B cell (primary cell): ENCODE measurements around the gene RCN2. TPM values are rescaled to one million over a fixed set of nuclear protein-coding genes. Genes with fewer than 3 reads are reported as not detected.
"Not testable (repeated sequence)": the region's sequence is repeated elsewhere in the genome, so short reads cannot be mapped to it uniquely, and the experiment has no call there.

ENCODE experiments used
- ATAC-seq: fragments of 200-7000 bp; cut with Tn5 transposase; one replicate; pipeline ENCODE4 v1.10.0; 2021; ENCODE audit warnings: low read depth, mild to moderate bottlenecking, moderate number of reproducible peaks, moderate library complexity
- CTCF ChIA-PET: fragments of 350-600 bp; sonication (Branson Sonifier 250); formaldehyde crosslinking; loops from one replicate; lab custom pipeline; 2021; ENCODE audit warnings: antibody characterized with exemption, inconsistent platforms; lab: Charles Lee
- POLR2A ChIA-PET: fragments of 350-600 bp; sonication (Branson Sonifier 250); formaldehyde crosslinking; loops from one replicate; lab custom pipeline; 2021; ENCODE audit warnings: antibody characterized with exemption; lab: Charles Lee
- DNase-seq: peaks from one replicate; pipeline ENCODE4 v3.0.0; 2013
- H2AFZ ChIP-seq: 2 replicates; pipeline ENCODE4 v1.6.1; 2012; ENCODE audit warnings: mild to moderate bottlenecking, low read depth, low read length; ENCODE audit not compliant: insufficient read depth, poor library complexity, severe bottlenecking
- H3K27ac ChIP-seq, 2 donors: 1 replicate in 1 of 2; 2 replicates in 1 of 2; pipeline ENCODE4 v1.5.1; 2012 to 2013; ENCODE audit warnings: low read length in 2 of 2, mild to moderate bottlenecking in 2 of 2, moderate library complexity in 1 of 2
- H3K27me3 ChIP-seq, 4 experiments: fragments of 200-600 bp in 1 of 4; sonication (generic) in 1 of 4; replicated peaks in 1 of 4; 1 replicate in 2 of 4; 2 replicates in 2 of 4; pipeline versions ENCODE4 v1.6.1 to v1.7.0; 2013 to 2016; ENCODE audit warnings: low read length in 3 of 4, mild to moderate bottlenecking in 2 of 4, mixed read lengths in 1 of 4, moderate library complexity in 1 of 4; ENCODE audit not compliant: insufficient read depth in 4 of 4, control insufficient read depth in 3 of 4; ENCODE audit errors: control extremely low read depth in 1 of 4
- H3K36me3 ChIP-seq, 2 experiments: replicated peaks in 1 of 2; 1 replicate in 1 of 2; 2 replicates in 1 of 2; pipeline versions ENCODE4 v1.6.1 to v1.7.1; 2013; ENCODE audit warnings: low read length in 1 of 2; ENCODE audit not compliant: insufficient read depth in 2 of 2, control insufficient read depth in 1 of 2; ENCODE audit errors: control extremely low read depth in 1 of 2, extremely low read depth in 1 of 2
- H3K4me1 ChIP-seq, 2 donors: fragments of 200-600 bp in 1 of 2; sonication (generic) in 1 of 2; 1 replicate in 1 of 2; 2 replicates in 1 of 2; pipeline versions ENCODE4 v1.5.1 to v1.6.1; 2013 to 2017; ENCODE audit warnings: low read length in 2 of 2; ENCODE audit not compliant: control insufficient read depth in 2 of 2, insufficient read depth in 2 of 2
- H3K4me2 ChIP-seq: replicated peaks from 2 replicates; pipeline ENCODE3; 2012; ENCODE audit warnings: mild to moderate bottlenecking, low read depth, low read length; ENCODE audit not compliant: poor library complexity, severe bottlenecking
- H3K4me3 ChIP-seq, 5 experiments: fragments of 200-600 bp in 1 of 5; sonication (generic) in 1 of 5; 1 replicate in 3 of 5; 2 replicates in 2 of 5; pipeline versions ENCODE4 v1.5.1 to v1.7.0; 2011 to 2016; ENCODE audit warnings: low read length in 4 of 5, mild to moderate bottlenecking in 4 of 5, low read depth in 2 of 5, control low read depth in 1 of 5, moderate library complexity in 1 of 5; ENCODE audit not compliant: insufficient read depth in 1 of 5; ENCODE audit errors: control extremely low read depth in 1 of 5, extremely low read depth in 1 of 5
- H3K79me2 ChIP-seq: fragments of 200-600 bp; sonication (generic); one replicate; pipeline ENCODE4 v1.6.0; 2016; ENCODE audit warnings: low read length; ENCODE audit not compliant: control insufficient read depth, insufficient read depth
- H3K9ac ChIP-seq: fragments of 200-600 bp; sonication (generic); 2 replicates; pipeline ENCODE4 v1.6.1; 2017; ENCODE audit warnings: mild to moderate bottlenecking, low read length, moderate library complexity
- H3K9me3 ChIP-seq, 3 donors: one replicate each; pipeline versions ENCODE4 v1.6.1 to v1.7.1; 2013; ENCODE audit warnings: low read length in 2 of 3; ENCODE audit not compliant: control insufficient read depth in 2 of 3, insufficient read depth in 1 of 3; ENCODE audit errors: control extremely low read depth in 1 of 3
- H4K20me1 ChIP-seq: 2 replicates; pipeline ENCODE4 v1.6.0; 2012; ENCODE audit warnings: mild to moderate bottlenecking, low read length; ENCODE audit not compliant: insufficient read depth, control insufficient read depth, poor library complexity, severe bottlenecking
- H3K27ac Mint-ChIP-seq: one replicate; pipeline ENCODE4 v1.8.0; 2021; ENCODE audit warnings: mixed read lengths
- H3K27me3 Mint-ChIP-seq: one replicate; pipeline ENCODE4 v1.8.0; 2021; ENCODE audit warnings: mixed read lengths
- H3K4me1 Mint-ChIP-seq: one replicate; pipeline ENCODE4 v1.8.0; 2021; ENCODE audit warnings: mixed read lengths
- H3K4me3 Mint-ChIP-seq: one replicate; pipeline ENCODE4 v1.8.0; 2021; ENCODE audit warnings: mixed read lengths
- H3K9me3 Mint-ChIP-seq: one replicate; pipeline ENCODE4 v1.8.0; 2022; ENCODE audit warnings: mixed read lengths; ENCODE audit not compliant: insufficient read depth
- EZH2 ChIP-seq: IDR thresholded peaks from 2 replicates; pipeline ENCODE4 v1.6.1; 2012; ENCODE audit warnings: borderline replicate concordance, low read depth, mild to moderate bottlenecking, moderate library complexity, low read length; ENCODE audit not compliant: insufficient read depth, poor library complexity, severe bottlenecking
- WGBS: methylation state at CpG from one replicate; pipeline ENCODE4 v1.1.5; 2013; ENCODE audit warnings: missing lambda C conversion rate; ENCODE audit not compliant: insufficient coverage; 5-methylcytosine and 5-hydroxymethylcytosine counted together
- intact Hi-C: fragments of 100-400 bp; cut with micrococcal nuclease; formaldehyde crosslinking; loops from one replicate; pipeline ENCODE4 v1.10.0; 2022
- polyA plus RNA-seq: library from polyadenylated mRNA; depleted of rRNA; stranded (reverse); fragments of >200 nt; gene quantifications from 2 replicates; pipeline ENCODE4 v1.2.3, GENCODE V29; 2012
- total RNA-seq, 2 donors: library from RNA; stranded (reverse); fragments of 120-200 nt in 1 of 2; gene quantifications; 1 replicate in 1 of 2; 2 replicates in 1 of 2; pipeline versions ENCODE4 v1.2.3 to v1.2.4, GENCODE V29; 2013 to 2022
- TF ChIP-seq, protein P1 (sequence below): fragments of 200-600 bp; IDR thresholded peaks from one replicate; pipeline ENCODE4 v1.8.0; 2022; ENCODE audit warnings: antibody characterized with exemption, mild to moderate bottlenecking

RCN2 gene
- total and polyA plus RNA-seq, 2 donors (not counting 1 experiment from before 2014, with no cell fraction given): 16.7 to 27.8 TPM

DNA sequence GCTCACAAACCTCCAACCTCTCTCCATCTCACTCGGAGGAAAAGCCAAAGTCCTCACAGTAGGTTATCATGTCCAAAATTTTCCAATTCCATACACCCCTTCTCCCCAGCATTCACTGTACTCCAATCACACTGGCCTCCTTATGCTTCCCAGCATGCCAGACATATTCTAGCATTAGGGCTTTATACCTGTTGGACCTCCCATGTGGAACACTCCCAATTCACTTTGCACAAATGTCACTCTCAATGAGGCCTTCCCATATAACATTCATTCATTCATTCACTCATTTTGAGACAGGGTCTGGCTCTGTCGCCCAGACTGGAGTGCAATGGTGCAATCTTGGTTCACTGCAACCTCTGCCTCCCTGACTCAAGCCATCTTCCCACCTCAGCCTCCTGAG is 46.3 kb upstream of the RCN2 start:
- H3K4me3 Mint-ChIP-seq: no peak overlapping the region
- no peaks in the 10 kb centered on the region for H3K27me3 ChIP-seq
- 96% methylated on average over 2 of the region's 2 CpGs for WGBS
- H3K9me3 Mint-ChIP-seq: no peaks in the 10 kb centered on the region
- DNase-seq (no peak), ATAC-seq (no peak)
- no peaks in the 10 kb centered on the region for H3K27me3 Mint-ChIP-seq
- ChIA-PET CTCF (no interaction called here), POLR2A (no interaction called here)
- H3K4me1 ChIP-seq: no peaks in the 10 kb centered on the region
- no peak overlapping the region for H3K4me3 ChIP-seq
- H3K36me3 ChIP-seq: peaks cover 0 to 8% of the 10 kb centered on the region in 2 experiments
- no peak overlapping the region for H2AFZ ChIP-seq
- peaks cover 0 to 7% (median 1%) of the 10 kb centered on the region in 3 donors for H3K9me3 ChIP-seq
- peaks cover 12% of the 10 kb centered on the region for H3K79me2 ChIP-seq
- no peak overlapping the region for H3K4me2 ChIP-seq
- intact Hi-C loops: no loop called here
- peaks cover 7% of the 10 kb centered on the region for H4K20me1 ChIP-seq
- H3K27ac ChIP-seq: no peak overlapping the region
- no peak overlapping the region for H3K9ac ChIP-seq
- TF ChIP-seq, protein P1, sequence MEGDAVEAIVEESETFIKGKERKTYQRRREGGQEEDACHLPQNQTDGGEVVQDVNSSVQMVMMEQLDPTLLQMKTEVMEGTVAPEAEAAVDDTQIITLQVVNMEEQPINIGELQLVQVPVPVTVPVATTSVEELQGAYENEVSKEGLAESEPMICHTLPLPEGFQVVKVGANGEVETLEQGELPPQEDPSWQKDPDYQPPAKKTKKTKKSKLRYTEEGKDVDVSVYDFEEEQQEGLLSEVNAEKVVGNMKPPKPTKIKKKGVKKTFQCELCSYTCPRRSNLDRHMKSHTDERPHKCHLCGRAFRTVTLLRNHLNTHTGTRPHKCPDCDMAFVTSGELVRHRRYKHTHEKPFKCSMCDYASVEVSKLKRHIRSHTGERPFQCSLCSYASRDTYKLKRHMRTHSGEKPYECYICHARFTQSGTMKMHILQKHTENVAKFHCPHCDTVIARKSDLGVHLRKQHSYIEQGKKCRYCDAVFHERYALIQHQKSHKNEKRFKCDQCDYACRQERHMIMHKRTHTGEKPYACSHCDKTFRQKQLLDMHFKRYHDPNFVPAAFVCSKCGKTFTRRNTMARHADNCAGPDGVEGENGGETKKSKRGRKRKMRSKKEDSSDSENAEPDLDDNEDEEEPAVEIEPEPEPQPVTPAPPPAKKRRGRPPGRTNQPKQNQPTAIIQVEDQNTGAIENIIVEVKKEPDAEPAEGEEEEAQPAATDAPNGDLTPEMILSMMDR: no peak
- TF ChIP-seq EZH2: no peak
- no peak overlapping the region for H3K27ac Mint-ChIP-seq
- peaks cover 12% of the 10 kb centered on the region for H3K4me1 Mint-ChIP-seq

DNA sequence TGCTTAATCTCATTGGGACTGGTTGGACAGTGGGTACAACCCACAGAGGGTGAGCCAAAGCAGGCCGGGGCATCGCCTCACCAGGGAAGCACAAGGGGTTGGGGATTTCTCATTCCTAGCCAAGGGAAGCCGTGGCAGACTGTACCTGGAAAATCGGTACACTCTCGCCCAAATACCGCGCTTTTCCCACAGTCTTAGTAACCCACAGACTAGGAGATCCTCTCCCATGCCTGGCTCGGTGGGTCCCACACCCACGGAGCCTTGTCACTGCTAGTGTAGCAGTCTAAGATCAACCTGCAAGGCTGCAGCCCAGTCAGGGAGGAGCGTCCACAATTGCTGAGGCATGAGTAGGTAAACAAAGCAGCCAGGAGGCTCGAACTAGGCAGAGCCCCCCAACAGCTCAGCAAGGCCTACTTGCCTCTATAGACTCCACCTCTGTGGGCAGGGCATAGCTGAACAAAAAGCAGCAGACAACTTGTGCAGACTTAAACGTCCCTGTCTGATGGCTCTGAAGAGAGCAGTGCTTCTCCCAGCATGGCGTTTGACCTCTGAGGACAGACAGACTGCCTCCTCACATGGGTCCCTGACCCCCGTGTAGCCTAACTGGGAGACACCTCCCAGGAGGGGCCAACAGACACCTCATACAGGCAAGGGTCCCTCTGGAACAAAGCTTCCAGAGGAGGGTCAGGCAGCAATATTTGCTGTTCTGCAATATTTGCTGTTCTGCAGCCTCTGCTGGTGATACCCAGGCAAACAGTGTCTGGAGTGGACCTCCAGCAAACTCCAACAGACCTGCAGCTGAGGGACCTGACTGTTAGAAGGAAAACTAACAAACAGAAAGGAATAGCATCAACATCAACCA is 44.0 kb upstream of the RCN2 start:
- POLR2A ChIA-PET, intact Hi-C loops, H3K27me3 Mint-ChIP-seq, H3K9me3 ChIP-seq, H3K27me3 ChIP-seq, CTCF ChIA-PET, H3K9ac ChIP-seq, H3K36me3 ChIP-seq, H3K4me3 ChIP-seq, DNase-seq, H3K4me1 ChIP-seq, H3K4me2 ChIP-seq, H4K20me1 ChIP-seq, ATAC-seq, H3K4me3 Mint-ChIP-seq, H2AFZ ChIP-seq, H3K27ac Mint-ChIP-seq, H3K27ac ChIP-seq, H3K9me3 Mint-ChIP-seq: not testable (repeated sequence)
- WGBS: 97% methylated on average over 13 of the region's 14 CpGs
- H3K79me2 ChIP-seq: peaks cover 20% of the 10 kb centered on the region
- peaks cover 18% of the 10 kb centered on the region for H3K4me1 Mint-ChIP-seq

DNA sequence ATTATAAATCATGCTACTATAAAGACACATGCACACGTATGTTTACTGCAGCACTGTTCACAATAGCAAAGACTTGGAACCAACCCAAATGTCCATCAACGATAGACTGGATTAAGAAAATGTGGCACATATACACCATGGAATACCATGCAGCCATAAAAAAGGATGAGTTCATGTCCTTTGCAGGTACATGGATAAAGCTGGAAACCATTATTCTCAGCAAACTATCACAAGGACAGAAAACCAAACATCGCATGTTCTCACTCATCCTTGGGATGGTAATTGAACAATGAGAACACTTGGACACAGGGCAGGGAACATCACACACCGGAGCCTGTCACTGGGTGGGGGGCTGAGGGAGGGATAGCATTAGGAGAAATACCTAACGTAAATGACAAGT is 38.7 kb upstream of the RCN2 start:
- CTCF ChIA-PET, H3K9ac ChIP-seq, ATAC-seq, H3K9me3 ChIP-seq, POLR2A ChIA-PET, H3K27me3 ChIP-seq, H2AFZ ChIP-seq, H4K20me1 ChIP-seq, intact Hi-C loops, H3K36me3 ChIP-seq, DNase-seq, H3K4me3 ChIP-seq, H3K4me1 ChIP-seq, H3K4me3 Mint-ChIP-seq, H3K4me2 ChIP-seq, H3K27ac Mint-ChIP-seq, H3K27me3 Mint-ChIP-seq, H3K27ac ChIP-seq, H3K9me3 Mint-ChIP-seq: not testable (repeated sequence)
- WGBS: 100% methylated on average over 1 of the region's 5 CpGs
- peaks cover 33% of the 10 kb centered on the region for H3K4me1 Mint-ChIP-seq
- peaks cover 55% of the 10 kb centered on the region for H3K79me2 ChIP-seq
